Mucosa of rectum (tissue), 2 donors: ENCODE data around the gene MC1R.

Source experiments
- H3K27ac ChIP-seq, 2 donors: one replicate each; pipeline ENCODE4 v1.7.0; 2013; ENCODE audit warnings: inconsistent platforms in 2 of 2, low read depth in 2 of 2, low read length in 2 of 2
- H3K27me3 ChIP-seq, 2 donors: one replicate each; pipeline ENCODE4 v1.7.0; 2013; ENCODE audit warnings: low read length in 2 of 2; ENCODE audit not compliant: control insufficient read depth in 2 of 2, insufficient read depth in 2 of 2
- H3K36me3 ChIP-seq, 2 donors: one replicate each; pipeline ENCODE4 v1.7.0; 2013; ENCODE audit warnings: low read length in 2 of 2; ENCODE audit not compliant: control insufficient read depth in 2 of 2, insufficient read depth in 2 of 2
- H3K4me1 ChIP-seq, 2 donors: one replicate each; pipeline ENCODE4 v1.7.0; 2013; ENCODE audit warnings: low read length in 2 of 2, mild to moderate bottlenecking in 1 of 2; ENCODE audit not compliant: control insufficient read depth in 2 of 2, insufficient read depth in 2 of 2
- H3K4me3 ChIP-seq, 2 donors: one replicate each; pipeline ENCODE4 v1.7.0; 2013; ENCODE audit warnings: low read length in 2 of 2
- H3K9ac ChIP-seq, 2 donors: one replicate each; pipeline ENCODE4 v1.7.0; 2013; ENCODE audit warnings: low read length in 2 of 2, low read depth in 1 of 2, mild to moderate bottlenecking in 1 of 2
- H3K9me3 ChIP-seq, 2 donors: one replicate each; pipeline ENCODE4 v1.7.0; 2013; ENCODE audit warnings: low read length in 2 of 2; ENCODE audit not compliant: control insufficient read depth in 2 of 2
- donor health status: healthy.
- donor health status: Normal muscosa, but diverticular disease.

The MC1R gene

DNA sequence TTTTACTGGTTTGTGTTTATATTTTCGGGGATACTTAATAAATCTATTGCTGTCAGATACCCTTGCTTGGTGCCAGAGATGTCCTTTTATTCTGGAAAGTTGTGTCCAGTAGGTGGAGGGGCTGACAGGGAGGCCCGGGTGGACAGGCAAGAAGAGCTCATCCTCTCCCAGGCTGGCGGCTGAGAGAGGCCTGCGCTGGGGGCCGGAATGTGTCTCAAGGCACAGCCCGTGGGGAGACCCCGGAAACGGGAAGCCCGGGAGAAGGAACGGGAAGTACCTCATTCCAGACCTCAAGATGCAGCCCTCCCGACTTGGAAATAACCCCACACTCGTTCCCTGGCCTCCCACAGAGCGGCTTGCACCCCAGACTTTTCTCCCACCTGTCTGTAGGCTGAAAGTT, 17.4 kb downstream of the MC1R start:
- no peak overlapping the region for H3K27ac ChIP-seq
- no peaks in the 10 kb centered on the region for H3K4me1 ChIP-seq
- no peak overlapping the region for H3K9ac ChIP-seq
- H3K9me3 ChIP-seq = no peaks in the 10 kb centered on the region
- no peak overlapping the region for H3K4me3 ChIP-seq
- H3K36me3 ChIP-seq = no peaks in the 10 kb centered on the region
- H3K27me3 ChIP-seq = peaks cover 0 to 5% of the 10 kb centered on the region in 2 donors

GRCh38 chr16:89936508-89936907, 17.8 kb downstream of the MC1R start:
- Histone ChIP-seq H3K9me3 (no peaks in the 10 kb centered on the region), H3K36me3 (no peaks in the 10 kb centered on the region), H3K27ac (no peak overlapping the region), H3K4me1 (no peaks in the 10 kb centered on the region), H3K27me3 (peaks cover 0 to 5% of the 10 kb centered on the region in 2 donors), H3K9ac (no peak overlapping the region), H3K4me3 (no peak overlapping the region)

GRCh38 chr16:89936981-89937380, 18.3 kb downstream of the MC1R start:
- H3K4me3 ChIP-seq = no peak overlapping the region
- H3K27ac ChIP-seq = no peak overlapping the region
- no peaks in the 10 kb centered on the region for H3K9me3 ChIP-seq
- H3K9ac ChIP-seq = no peak overlapping the region
- H3K36me3 ChIP-seq = no peaks in the 10 kb centered on the region
- no peaks in the 10 kb centered on the region for H3K4me1 ChIP-seq
- H3K27me3 ChIP-seq = peaks cover 0 to 5% of the 10 kb centered on the region in 2 donors

DNA sequence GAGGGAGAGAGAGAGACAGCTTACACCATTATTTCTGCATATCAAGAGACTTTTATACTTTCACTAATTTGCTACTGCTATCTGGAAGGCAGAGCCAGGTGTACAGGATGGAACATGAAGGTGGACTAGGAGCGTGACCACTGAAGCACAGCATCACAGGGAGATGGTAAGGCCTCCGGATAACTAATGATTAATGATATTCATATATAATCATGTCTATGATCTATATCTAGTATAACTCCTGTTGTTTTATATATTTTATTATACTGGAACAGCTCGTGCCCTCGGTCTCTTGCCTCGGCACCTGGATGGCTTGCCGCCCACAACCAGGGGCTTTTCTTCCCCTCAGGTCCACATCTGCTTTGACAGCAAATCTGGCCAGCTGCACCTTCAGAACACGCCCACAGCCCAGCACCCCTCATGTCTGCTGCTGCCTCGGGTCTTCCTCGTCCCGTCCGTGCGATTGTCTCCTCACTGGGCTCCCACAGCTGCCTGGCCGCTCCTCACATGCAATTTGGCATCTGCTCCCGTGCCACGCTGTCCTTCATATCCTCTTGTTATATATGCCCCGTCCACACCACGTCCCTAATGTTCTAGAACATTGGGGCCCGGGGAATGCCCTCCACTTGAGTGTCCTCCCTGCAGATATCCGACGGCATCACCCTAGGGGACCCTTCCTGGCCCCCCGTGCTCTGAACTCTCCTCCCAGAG, 19.7 kb downstream of the MC1R start:
- Histone ChIP-seq H3K4me1 (no peaks in the 10 kb centered on the region), H3K27ac (no peak overlapping the region), H3K9ac (no peak overlapping the region), H3K9me3 (no peaks in the 10 kb centered on the region), H3K4me3 (no peak overlapping the region), H3K27me3 (peaks cover 0 to 5% of the 10 kb centered on the region in 2 donors), H3K36me3 (no peaks in the 10 kb centered on the region)

DNA sequence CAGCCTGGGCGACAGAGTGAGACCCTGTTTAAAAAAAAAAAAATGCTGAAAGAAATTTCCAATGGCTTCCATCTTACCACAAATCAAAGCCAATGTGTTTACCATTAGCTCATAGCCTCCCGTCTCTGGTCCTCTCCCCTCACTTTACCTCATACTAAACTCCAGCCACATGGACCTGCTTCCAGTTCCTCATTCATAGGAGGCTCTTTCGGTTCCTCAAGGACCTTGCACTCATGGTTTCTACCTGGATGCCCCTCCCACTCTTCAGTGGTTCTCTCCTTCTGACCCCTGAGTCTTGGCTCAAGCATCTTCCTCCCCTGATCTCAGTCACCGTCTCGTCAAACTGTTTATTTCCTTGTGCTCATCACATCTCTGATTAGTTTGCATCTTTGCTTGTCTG, 26.1 kb downstream of the MC1R start:
- H3K36me3 ChIP-seq = no peaks in the 10 kb centered on the region
- H3K4me1 ChIP-seq = peaks cover 10 to 13% of the 10 kb centered on the region in 2 donors
- no peak overlapping the region for H3K4me3 ChIP-seq
- no peak overlapping the region for H3K27ac ChIP-seq
- peaks cover 4 to 9% of the 10 kb centered on the region in 2 donors for H3K27me3 ChIP-seq
- H3K9me3 ChIP-seq = no peaks in the 10 kb centered on the region
- no peak overlapping the region for H3K9ac ChIP-seq

DNA sequence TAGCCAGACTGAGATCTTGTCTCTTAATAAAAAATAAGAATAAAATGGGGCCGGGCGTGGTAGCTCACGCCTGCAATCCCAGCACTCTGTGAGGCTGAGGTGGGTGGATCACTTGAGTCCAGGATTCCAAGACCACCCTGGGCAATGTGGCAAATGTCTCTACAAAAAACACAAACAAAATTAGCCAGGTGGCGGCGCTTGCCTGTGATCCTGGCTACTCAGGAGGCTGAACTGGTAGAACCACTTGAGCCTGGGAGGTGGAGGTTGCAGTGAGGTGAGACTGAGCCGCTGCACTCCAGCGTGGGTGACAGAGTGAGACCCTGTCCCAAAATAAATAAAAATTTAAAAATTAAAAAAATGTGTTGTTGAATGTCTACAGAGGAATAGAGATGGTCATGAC, 27.0 kb downstream of the MC1R start:
- H3K4me1 ChIP-seq = peaks cover 11 to 13% of the 10 kb centered on the region in 2 donors
- H3K9ac ChIP-seq = no peak overlapping the region
- H3K4me3 ChIP-seq = no peak overlapping the region
- peaks cover 4 to 9% of the 10 kb centered on the region in 2 donors for H3K27me3 ChIP-seq
- no peaks in the 10 kb centered on the region for H3K9me3 ChIP-seq
- no peak overlapping the region for H3K27ac ChIP-seq
- H3K36me3 ChIP-seq = no peaks in the 10 kb centered on the region

GRCh38 chr16:89946515-89946914, 27.9 kb downstream of the MC1R start:
- H3K27ac ChIP-seq = no peak overlapping the region
- H3K36me3 ChIP-seq = no peaks in the 10 kb centered on the region
- no peak overlapping the region for H3K9ac ChIP-seq
- H3K4me3 ChIP-seq = no peak overlapping the region
- peaks cover 4 to 9% of the 10 kb centered on the region in 2 donors for H3K27me3 ChIP-seq
- peaks cover 11 to 13% of the 10 kb centered on the region in 2 donors for H3K4me1 ChIP-seq
- H3K9me3 ChIP-seq = no peaks in the 10 kb centered on the region

DNA sequence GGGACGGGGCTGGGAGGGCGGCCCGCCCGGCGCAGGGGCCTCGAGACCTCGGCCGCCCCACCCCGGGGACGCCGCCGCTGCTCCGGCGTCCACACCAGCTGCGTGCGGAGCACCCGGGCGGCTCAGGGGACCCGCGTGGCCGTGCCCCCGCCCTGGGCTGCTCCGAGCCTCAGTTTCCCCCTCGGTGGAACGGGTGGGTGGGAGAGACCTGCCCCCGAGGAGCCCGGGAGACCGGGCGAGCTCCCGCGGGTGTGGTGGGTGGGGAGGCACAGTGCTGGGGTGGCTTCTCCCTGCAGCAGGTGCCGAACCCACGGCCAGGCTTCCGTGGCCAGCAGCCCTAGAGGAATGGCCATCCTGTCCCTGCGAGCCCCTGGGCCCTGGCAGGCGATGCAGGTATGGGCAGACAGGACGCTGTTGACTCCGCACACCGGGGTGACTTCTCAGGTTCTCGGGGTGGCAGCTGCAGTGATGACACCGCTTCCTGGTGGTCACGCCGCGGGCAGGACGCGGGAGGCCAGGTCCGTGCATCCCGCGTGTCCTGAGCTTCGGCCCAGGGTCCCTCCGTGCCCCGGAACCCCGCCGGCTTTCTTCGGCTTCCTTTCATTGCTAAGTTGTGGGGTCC, 30.6 kb downstream of the MC1R start:
- Histone ChIP-seq H3K4me3 (peak overlapping the region; percentile 65 to 66), H3K36me3 (no peaks in the 10 kb centered on the region), H3K9me3 (no peaks in the 10 kb centered on the region), H3K27me3 (peaks cover 4 to 7% of the 10 kb centered on the region in 2 donors), H3K9ac (peak overlapping the region; percentile 32 to 54), H3K27ac (no peak overlapping the region), H3K4me1 (peaks cover 11 to 22% of the 10 kb centered on the region in 2 donors)

- no peak overlapping the region for H3K9ac ChIP-seq
- H3K4me1 ChIP-seq = peaks cover 11 to 23% of the 10 kb centered on the region in 2 donors
- H3K27ac ChIP-seq = no peak overlapping the region
- peak overlapping the region; percentile 65 to 66 for H3K4me3 ChIP-seq
- no peaks in the 10 kb centered on the region for H3K9me3 ChIP-seq
- H3K36me3 ChIP-seq = peaks cover 0 to 2% of the 10 kb centered on the region in 2 donors
- peaks cover 4 to 6% of the 10 kb centered on the region in 2 donors for H3K27me3 ChIP-seq
These were observed 31.1 kb downstream of the MC1R start for GRCh38 chr16:89949756-89950155.

DNA sequence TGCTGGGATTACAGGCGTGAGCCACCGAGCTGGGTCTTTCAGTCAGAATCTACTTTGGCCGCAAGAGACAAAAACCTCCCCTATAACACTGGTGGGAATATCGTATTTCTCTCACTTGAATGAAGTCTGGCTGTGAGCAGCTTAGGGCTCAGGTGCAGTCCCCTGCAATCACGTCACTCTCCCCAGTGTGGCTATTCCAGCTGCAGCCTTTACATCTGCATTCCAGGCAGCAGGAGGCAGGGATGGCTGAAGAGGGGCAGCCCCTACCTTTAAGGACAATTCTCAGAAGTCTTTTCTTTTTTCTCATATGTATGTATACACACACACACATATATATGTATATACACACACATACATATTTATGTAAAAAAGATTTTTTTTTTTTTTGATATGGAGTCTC, 32.8 kb downstream of the MC1R start:
- peaks cover 2 to 4% of the 10 kb centered on the region in 2 donors for H3K36me3 ChIP-seq
- no peak overlapping the region for H3K4me3 ChIP-seq
- no peak overlapping the region for H3K9ac ChIP-seq
- no peaks in the 10 kb centered on the region for H3K9me3 ChIP-seq
- H3K4me1 ChIP-seq = peaks cover 11 to 24% of the 10 kb centered on the region in 2 donors
- no peak overlapping the region for H3K27ac ChIP-seq
- no peaks in the 10 kb centered on the region for H3K27me3 ChIP-seq
